Karpas-422 (cell line): ENCODE data around the gene LTBR. TPM values are rescaled to one million over a fixed set of nuclear protein-coding genes. Genes with fewer than 3 reads are reported as not detected.

Source experiments
- DNase-seq: peaks from one replicate; pipeline ENCODE4 v3.0.0-alpha.2; 2015
- H2AFZ ChIP-seq: fragments of 200-600 bp; sonication (generic); 2 replicates; pipeline ENCODE4 v1.6.1; 2014; ENCODE audit warnings: antibody characterized with exemption, low read length, mixed read lengths
- H3K27ac ChIP-seq: fragments of 200-600 bp; sonication (generic); 2 replicates; pipeline ENCODE4 v1.5.1; 2014; ENCODE audit warnings: mild to moderate bottlenecking, low read length, moderate library complexity
- H3K27me3 ChIP-seq: fragments of 200-600 bp; sonication (generic); 2 replicates; pipeline ENCODE4 v1.6.1; 2014; ENCODE audit warnings: low read length, mixed read lengths
- H3K36me3 ChIP-seq: fragments of 200-600 bp; sonication (generic); 2 replicates; pipeline ENCODE4 v1.6.1; 2014; ENCODE audit warnings: low read length, mixed read lengths; ENCODE audit not compliant: insufficient read depth
- H3K4me1 ChIP-seq: fragments of 200-600 bp; sonication (generic); 2 replicates; pipeline ENCODE4 v1.6.1; 2014; ENCODE audit warnings: mild to moderate bottlenecking, low read length, mixed read lengths
- H3K4me2 ChIP-seq: fragments of 200-600 bp; sonication (generic); 2 replicates; pipeline ENCODE4 v1.6.1; 2014; ENCODE audit warnings: low read length, low read depth, mild to moderate bottlenecking; ENCODE audit not compliant: poor library complexity, severe bottlenecking
- H3K4me3 ChIP-seq: fragments of 200-600 bp; sonication (generic); 2 replicates; pipeline ENCODE4 v1.5.1; 2014; ENCODE audit warnings: mild to moderate bottlenecking, antibody characterized with exemption, low read length, mixed read lengths
- H3K79me2 ChIP-seq: fragments of 200-600 bp; sonication (generic); 2 replicates; pipeline ENCODE4 v1.6.1; 2014; ENCODE audit warnings: mild to moderate bottlenecking, low read length, mixed read lengths
- H3K9ac ChIP-seq: fragments of 200-600 bp; sonication (generic); 2 replicates; pipeline ENCODE4 v1.6.0; 2014; ENCODE audit warnings: low read length
- H3K9me2 ChIP-seq: fragments of 200-600 bp; sonication (generic), shearing (Covaris generic); replicated peaks from 2 replicates; pipeline ENCODE4 v1.6.0; 2014; ENCODE audit warnings: mild to moderate bottlenecking, low read length, moderate library complexity; ENCODE audit not compliant: insufficient read depth
- H3K9me3 ChIP-seq: fragments of 300-700, 200-600 bp; sonication (generic); 2 replicates; pipeline ENCODE4 v1.6.1; 2014; ENCODE audit warnings: low read length, mixed read lengths
- H4K20me1 ChIP-seq: fragments of 200-600 bp; sonication (generic); 2 replicates; pipeline ENCODE4 v1.6.1; 2014; ENCODE audit warnings: mild to moderate bottlenecking, antibody characterized with exemption, low read length, low read depth; ENCODE audit not compliant: insufficient read depth
- total RNA-seq: library from RNA; depleted of rRNA; stranded (reverse); fragments of >200 nt; shearing (Covaris generic); gene quantifications from 2 replicates; pipeline ENCODE4 v1.2.3, GENCODE V29; 2014; ENCODE audit warnings: low replicate concordance

LTBR gene
- total RNA-seq, 1 experiment from 2014 or later, result not detected

GRCh38 chr12:6354495-6355393 lies 29.2 kb upstream of the LTBR start:
- H3K36me3 ChIP-seq, result no peaks in the 10 kb centered on the region
- H4K20me1 ChIP-seq, result no peaks in the 10 kb centered on the region
- H3K9me2 ChIP-seq, result no peaks in the 10 kb centered on the region
- no peaks in the 10 kb centered on the region for H3K79me2 ChIP-seq
- no peak overlapping the region for H2AFZ ChIP-seq
- no peak overlapping the region for H3K27ac ChIP-seq
- H3K9ac ChIP-seq, result no peak overlapping the region
- no peaks in the 10 kb centered on the region for H3K4me1 ChIP-seq
- no peak overlapping the region for H3K4me2 ChIP-seq
- no peak overlapping the region for H3K4me3 ChIP-seq
- no peak for DNase-seq
- no peaks in the 10 kb centered on the region for H3K9me3 ChIP-seq
- H3K27me3 ChIP-seq, result no peaks in the 10 kb centered on the region

DNA sequence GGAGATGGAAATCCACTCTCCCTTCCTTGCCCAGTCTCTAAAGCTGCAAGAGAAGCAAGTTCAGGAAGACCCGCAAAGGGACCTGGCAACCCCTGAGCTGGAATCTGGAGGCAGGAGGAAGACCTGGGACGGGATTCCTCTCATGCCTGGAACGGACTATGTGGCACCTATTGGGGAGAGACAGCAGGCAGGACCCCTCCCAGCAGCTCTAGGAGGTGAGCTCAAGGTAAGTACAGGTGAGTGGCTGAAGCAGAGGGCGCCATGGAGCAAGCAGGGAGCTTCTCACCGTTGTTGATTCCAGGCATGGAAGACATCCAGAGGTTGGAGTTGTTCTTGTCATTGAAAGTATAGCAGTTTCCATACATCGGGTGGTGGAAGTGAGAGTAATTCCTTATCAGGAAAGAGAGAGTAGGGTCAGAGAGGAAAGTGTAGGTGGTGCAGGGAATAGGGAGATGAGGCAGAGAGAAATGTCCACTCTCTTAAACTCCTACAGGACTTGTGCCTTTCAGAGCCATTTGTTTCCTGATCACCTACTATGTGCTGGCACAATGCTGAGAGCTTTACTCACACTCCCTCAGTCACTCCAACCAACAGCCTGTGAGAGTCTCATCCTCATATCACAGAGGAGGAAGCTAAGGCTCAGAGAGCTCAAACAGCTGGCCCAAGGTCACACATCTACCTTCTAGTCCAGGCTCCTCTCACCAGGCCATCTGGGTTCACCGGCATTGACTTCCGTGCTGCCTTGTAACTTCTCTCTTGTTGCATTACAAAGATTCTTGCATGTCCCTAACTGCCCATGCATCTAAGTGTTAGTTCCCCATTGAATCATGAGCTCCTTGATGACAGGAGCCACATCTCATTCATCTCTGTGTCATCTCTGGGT lies 28.2 kb upstream of the LTBR start:
- Histone ChIP-seq H3K36me3 (no peaks in the 10 kb centered on the region), H2AFZ (no peak overlapping the region), H3K27me3 (no peaks in the 10 kb centered on the region), H3K4me1 (peaks cover 3% of the 10 kb centered on the region; the same call in 1 of the 2 replicates), H3K4me3 (no peak overlapping the region), H3K27ac (no peak overlapping the region), H4K20me1 (no peaks in the 10 kb centered on the region), H3K4me2 (no peak overlapping the region), H3K79me2 (no peaks in the 10 kb centered on the region), H3K9me2 (no peaks in the 10 kb centered on the region), H3K9ac (no peak overlapping the region), H3K9me3 (no peaks in the 10 kb centered on the region)
- DNase-seq, result no peak

DNA sequence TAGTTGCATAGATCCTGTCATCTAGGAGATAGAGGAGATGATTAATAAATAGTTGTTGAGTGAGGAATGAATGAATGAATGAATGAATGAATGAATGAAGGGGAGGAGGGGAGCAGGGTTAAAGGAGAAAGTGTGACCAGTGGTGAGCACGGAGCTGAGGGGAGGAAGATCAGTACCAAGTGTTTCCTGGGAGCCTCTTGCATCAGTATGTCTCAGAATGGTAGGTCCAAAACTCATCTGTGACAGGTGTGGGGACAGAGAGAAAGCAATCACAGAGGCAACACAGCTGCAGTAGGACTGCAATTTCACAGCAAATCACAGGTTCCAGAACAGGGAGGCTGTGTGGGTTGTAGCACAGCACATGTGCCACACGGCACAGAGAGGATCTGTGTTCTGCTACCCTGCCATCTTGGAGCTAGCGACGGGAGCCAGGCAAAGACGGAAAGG lies 27.6 kb upstream of the LTBR start:
- Histone ChIP-seq H3K9ac (no peak overlapping the region), H3K79me2 (no peaks in the 10 kb centered on the region), H3K4me1 (peaks cover 3% of the 10 kb centered on the region; the same call in 1 of the 2 replicates), H3K9me2 (no peaks in the 10 kb centered on the region), H3K4me2 (no peak overlapping the region), H3K27me3 (no peaks in the 10 kb centered on the region), H3K4me3 (no peak overlapping the region), H4K20me1 (no peaks in the 10 kb centered on the region), H3K36me3 (no peaks in the 10 kb centered on the region), H3K27ac (no peak overlapping the region), H2AFZ (no peak overlapping the region), H3K9me3 (no peaks in the 10 kb centered on the region)
- DNase-seq, result no peak

- no peaks in the 10 kb centered on the region for H3K9me3 ChIP-seq
- H3K4me1 ChIP-seq, result peaks cover 3% of the 10 kb centered on the region; the same call in 1 of the 2 replicates
- H3K9ac ChIP-seq, result no peak overlapping the region
- no peak overlapping the region for H3K4me3 ChIP-seq
- no peaks in the 10 kb centered on the region for H3K9me2 ChIP-seq
- H3K27ac ChIP-seq, result no peak overlapping the region
- H3K36me3 ChIP-seq, result no peaks in the 10 kb centered on the region
- H3K4me2 ChIP-seq, result no peak overlapping the region
- no peaks in the 10 kb centered on the region for H3K27me3 ChIP-seq
- H2AFZ ChIP-seq, result no peak overlapping the region
- H3K79me2 ChIP-seq, result no peaks in the 10 kb centered on the region
- H4K20me1 ChIP-seq, result no peaks in the 10 kb centered on the region
- DNase-seq, result no peak
Measured at GRCh38 chr12:6358881-6359280, 25.1 kb upstream of the LTBR start.

- H3K36me3 ChIP-seq, result no peaks in the 10 kb centered on the region
- no peaks in the 10 kb centered on the region for H3K9me3 ChIP-seq
- H3K27ac ChIP-seq, result no peak overlapping the region
- H3K27me3 ChIP-seq, result no peaks in the 10 kb centered on the region
- no peaks in the 10 kb centered on the region for H3K9me2 ChIP-seq
- H2AFZ ChIP-seq, result no peak overlapping the region
- no peak for DNase-seq
- H3K4me2 ChIP-seq, result no peak overlapping the region
- H3K79me2 ChIP-seq, result no peaks in the 10 kb centered on the region
- H3K4me3 ChIP-seq, result no peak overlapping the region
- peaks cover 3% of the 10 kb centered on the region; the same call in 1 of the 2 replicates for H3K4me1 ChIP-seq
- no peaks in the 10 kb centered on the region for H4K20me1 ChIP-seq
- no peak overlapping the region for H3K9ac ChIP-seq
Measured at GRCh38 chr12:6360080-6360571, 23.8 kb upstream of the LTBR start.

GRCh38 chr12:6360578-6361490 lies 23.1 kb upstream of the LTBR start:
- DNase-seq, result no peak
- no peaks in the 10 kb centered on the region for H3K9me2 ChIP-seq
- H4K20me1 ChIP-seq, result no peaks in the 10 kb centered on the region
- H3K9ac ChIP-seq, result no peak overlapping the region
- H2AFZ ChIP-seq, result no peak overlapping the region
- no peak overlapping the region for H3K4me3 ChIP-seq
- peaks cover 3% of the 10 kb centered on the region; the same call in 1 of the 2 replicates for H3K4me1 ChIP-seq
- no peak overlapping the region for H3K4me2 ChIP-seq
- no peaks in the 10 kb centered on the region for H3K36me3 ChIP-seq
- no peaks in the 10 kb centered on the region for H3K9me3 ChIP-seq
- H3K79me2 ChIP-seq, result no peaks in the 10 kb centered on the region
- H3K27ac ChIP-seq, result no peak overlapping the region
- H3K27me3 ChIP-seq, result no peaks in the 10 kb centered on the region

GRCh38 chr12:6361834-6362233 lies 22.1 kb upstream of the LTBR start:
- no peak overlapping the region for H3K9ac ChIP-seq
- H3K9me3 ChIP-seq, result no peaks in the 10 kb centered on the region
- H4K20me1 ChIP-seq, result no peaks in the 10 kb centered on the region
- no peak overlapping the region for H3K4me2 ChIP-seq
- H3K9me2 ChIP-seq, result no peaks in the 10 kb centered on the region
- no peak for DNase-seq
- no peaks in the 10 kb centered on the region for H3K36me3 ChIP-seq
- no peak overlapping the region for H3K4me3 ChIP-seq
- H2AFZ ChIP-seq, result no peak overlapping the region
- no peak overlapping the region for H3K27ac ChIP-seq
- H3K4me1 ChIP-seq, result peaks cover 3% of the 10 kb centered on the region; the same call in 1 of the 2 replicates
- H3K27me3 ChIP-seq, result no peaks in the 10 kb centered on the region
- H3K79me2 ChIP-seq, result no peaks in the 10 kb centered on the region
